Muscle layer of colon (tissue), 2 donors: ENCODE results near the gene DMC1.

Experiments used
- H3K27ac ChIP-seq: one replicate; pipeline ENCODE4 v1.7.0; 2013; ENCODE audit warnings: low read depth, mild to moderate bottlenecking, low read length, moderate library complexity
- H3K27me3 ChIP-seq, 2 donors: one replicate each; pipeline ENCODE4 v1.7.0; 2013; ENCODE audit warnings: low read length in 2 of 2, mild to moderate bottlenecking in 2 of 2; ENCODE audit not compliant: insufficient read depth in 2 of 2, control insufficient read depth in 1 of 2
- H3K36me3 ChIP-seq: one replicate; pipeline ENCODE4 v1.7.0; 2013; ENCODE audit warnings: mild to moderate bottlenecking, low read length; ENCODE audit not compliant: insufficient read depth
- H3K4me1 ChIP-seq: one replicate; pipeline ENCODE4 v1.7.0; 2013; ENCODE audit warnings: mild to moderate bottlenecking, low read length; ENCODE audit not compliant: insufficient read depth
- H3K4me3 ChIP-seq, 2 donors: one replicate each; pipeline ENCODE4 v1.7.0; 2013; ENCODE audit warnings: low read length in 2 of 2, low read depth in 1 of 2, mild to moderate bottlenecking in 1 of 2, moderate library complexity in 1 of 2
- H3K9ac ChIP-seq: one replicate; pipeline ENCODE4 v1.7.0; 2013; ENCODE audit warnings: low read length
- H3K9me3 ChIP-seq: one replicate; pipeline ENCODE4 v1.7.0; 2013; ENCODE audit warnings: mild to moderate bottlenecking, low read length
- donor health status: abdominal sarcoma.
- donor health status: Adenocarcinoma of cecum.

The DMC1 gene

DNA sequence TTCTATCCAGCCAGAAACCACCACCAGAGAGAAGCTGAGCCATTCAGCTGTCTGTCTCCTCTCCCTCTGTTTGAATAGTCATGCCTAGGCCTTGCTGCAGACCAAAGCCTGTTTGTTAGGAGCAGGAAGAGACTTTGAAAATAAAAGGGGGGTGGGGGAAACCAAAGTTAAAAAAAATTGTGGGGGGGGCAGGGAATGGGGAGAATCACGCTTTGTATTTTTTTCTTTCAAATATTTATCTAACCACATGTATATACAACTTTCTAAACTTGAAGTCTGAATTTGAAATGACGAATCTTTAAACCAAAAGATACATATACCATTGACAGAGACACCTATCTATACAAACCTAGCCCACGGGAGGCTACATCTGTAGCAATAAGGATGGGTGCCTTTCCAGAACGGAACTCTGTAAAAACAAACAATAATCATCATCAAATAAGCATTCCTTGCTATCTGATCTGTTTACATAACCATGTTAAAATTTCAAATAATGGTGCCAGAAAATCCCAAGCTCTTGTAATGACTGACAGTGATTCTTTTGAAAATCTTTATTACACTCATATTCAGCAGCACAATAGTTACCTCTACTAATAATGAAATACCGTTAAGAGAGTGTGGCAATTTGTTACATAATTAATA is 78.2 kb downstream of the DMC1 start:
- Histone ChIP-seq H3K4me3 (no peak overlapping the region), H3K27ac (no peak overlapping the region), H3K36me3 (peaks cover 92% of the 10 kb centered on the region), H3K9me3 (no peaks in the 10 kb centered on the region), H3K27me3 (no peaks in the 10 kb centered on the region), H3K4me1 (peaks cover 15% of the 10 kb centered on the region), H3K9ac (no peak overlapping the region)

DNA sequence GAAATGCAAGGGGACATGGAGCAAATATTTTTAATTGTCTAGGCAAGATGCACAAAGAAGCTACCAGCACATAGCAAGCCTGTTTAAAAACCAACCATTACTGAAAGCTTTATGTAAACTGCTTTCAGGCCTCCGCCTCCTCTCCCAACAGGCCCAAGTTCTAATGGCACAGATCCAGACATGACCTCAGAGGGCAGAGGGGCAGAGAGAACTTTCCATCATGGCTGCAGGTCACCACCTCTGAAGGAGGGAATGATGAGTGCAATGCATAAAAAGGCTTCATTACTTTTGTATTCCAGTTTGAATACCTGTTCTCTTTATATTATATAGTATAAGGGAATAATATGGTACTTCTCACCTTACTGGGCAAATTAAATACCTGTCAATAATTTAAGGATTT is 79.1 kb downstream of the DMC1 start:
- H3K27ac ChIP-seq, result peak overlapping the region; percentile 65
- H3K9me3 ChIP-seq, result no peaks in the 10 kb centered on the region
- H3K4me1 ChIP-seq, result peaks cover 15% of the 10 kb centered on the region
- no peak overlapping the region for H3K4me3 ChIP-seq
- peak overlapping the region; percentile 14 for H3K9ac ChIP-seq
- peaks cover 92% of the 10 kb centered on the region for H3K36me3 ChIP-seq
- H3K27me3 ChIP-seq, result no peaks in the 10 kb centered on the region

DNA sequence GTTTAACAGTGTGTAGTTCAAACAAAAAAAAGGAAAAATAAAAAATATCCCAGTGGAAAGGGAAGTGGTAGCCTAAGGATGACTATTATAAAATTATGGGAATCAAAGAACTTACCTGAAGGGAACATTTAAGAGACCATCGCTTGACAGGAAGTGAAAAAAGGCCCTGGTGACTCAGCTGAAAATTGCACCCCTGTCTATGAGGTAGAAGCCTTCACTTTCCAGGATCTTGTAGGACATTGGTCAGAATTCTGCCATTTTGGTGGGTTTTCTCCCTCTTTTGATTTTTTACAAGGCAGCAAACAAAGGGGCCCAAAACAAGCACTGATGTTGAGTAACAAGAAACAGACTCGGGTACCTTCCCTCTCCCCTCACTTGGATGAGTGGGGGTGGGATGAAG is 79.5 kb downstream of the DMC1 start:
- H3K36me3 ChIP-seq, result peaks cover 90% of the 10 kb centered on the region
- no peaks in the 10 kb centered on the region for H3K9me3 ChIP-seq
- H3K27ac ChIP-seq, result peak overlapping the region; percentile 65
- H3K4me3 ChIP-seq, result no peak overlapping the region
- H3K27me3 ChIP-seq, result no peaks in the 10 kb centered on the region
- peak overlapping the region; percentile 14 for H3K9ac ChIP-seq
- peaks cover 15% of the 10 kb centered on the region for H3K4me1 ChIP-seq

DNA sequence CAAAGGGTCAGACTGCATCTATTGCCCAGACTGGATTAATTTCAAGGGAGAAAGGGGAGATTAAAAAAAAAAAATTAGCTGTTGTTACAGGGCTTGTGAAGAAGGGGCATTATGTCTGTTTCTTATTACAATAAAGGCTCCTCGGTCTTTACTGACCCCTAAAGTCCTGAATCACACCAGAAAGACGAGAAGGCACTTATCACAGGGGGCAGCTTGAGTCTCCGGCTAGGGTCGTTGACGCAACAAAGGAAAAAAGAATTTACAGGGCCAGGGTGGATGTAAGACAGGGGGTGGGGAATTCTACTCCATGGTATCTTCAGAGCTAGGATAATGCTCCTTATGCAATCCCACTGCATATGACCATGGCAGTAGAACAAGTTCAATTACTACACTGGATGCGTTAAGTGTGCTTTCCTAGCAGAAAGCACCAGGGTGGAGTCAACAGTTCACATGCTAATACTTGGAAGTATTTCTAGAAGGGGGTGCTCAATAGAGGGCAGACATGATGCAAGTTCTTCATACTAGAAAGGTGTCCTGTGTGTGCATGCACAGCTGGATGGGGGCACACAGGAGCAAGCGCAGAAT is 80.3 kb downstream of the DMC1 start:
- no peak overlapping the region for H3K9ac ChIP-seq
- peaks cover 89% of the 10 kb centered on the region for H3K36me3 ChIP-seq
- peaks cover 15% of the 10 kb centered on the region for H3K4me1 ChIP-seq
- H3K27ac ChIP-seq, result no peak overlapping the region
- H3K27me3 ChIP-seq, result no peaks in the 10 kb centered on the region
- H3K9me3 ChIP-seq, result no peaks in the 10 kb centered on the region
- H3K4me3 ChIP-seq, result no peak overlapping the region

DNA sequence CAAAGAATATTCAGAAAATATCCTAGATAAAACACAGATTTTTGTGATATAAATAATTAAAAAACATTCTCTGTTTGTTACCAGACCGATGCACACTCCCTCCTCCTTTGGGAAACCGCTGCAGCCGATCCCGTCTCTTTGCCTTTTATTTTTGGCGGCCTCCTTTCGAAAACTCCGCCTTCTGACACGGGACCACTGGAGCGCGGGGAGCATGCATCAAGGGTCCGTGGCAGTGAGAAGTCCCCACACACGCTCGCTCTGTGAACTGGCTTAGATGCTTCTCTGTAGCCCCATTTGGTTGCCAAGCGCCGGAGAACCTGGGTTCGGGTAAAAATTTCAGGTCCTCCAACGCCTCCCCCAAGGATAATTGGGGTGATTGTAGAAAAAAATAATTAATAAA is 80.8 kb downstream of the DMC1 start:
- Histone ChIP-seq H3K9ac (no peak overlapping the region), H3K9me3 (no peaks in the 10 kb centered on the region), H3K4me3 (no peak overlapping the region), H3K27ac (no peak overlapping the region), H3K36me3 (peaks cover 89% of the 10 kb centered on the region), H3K4me1 (peaks cover 15% of the 10 kb centered on the region), H3K27me3 (no peaks in the 10 kb centered on the region)

DNA sequence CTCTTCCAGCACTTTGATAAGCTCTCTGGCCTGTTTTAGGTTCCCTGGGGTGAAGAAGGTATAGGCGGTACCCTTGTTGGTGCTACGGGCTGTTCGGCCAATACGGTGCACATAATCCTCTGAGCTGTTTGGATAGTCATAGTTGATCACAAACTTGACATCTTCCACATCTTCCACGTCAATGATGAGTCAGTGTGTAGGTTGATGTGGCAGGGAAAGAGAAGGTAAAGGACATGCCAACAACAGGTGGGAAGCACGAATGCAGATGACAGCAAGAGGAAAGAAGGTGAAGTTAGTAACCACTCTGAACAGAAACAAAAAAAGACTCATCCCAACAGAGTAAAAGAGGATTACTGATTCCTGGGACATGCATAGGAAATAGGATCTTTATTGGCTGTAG is 82.0 kb downstream of the DMC1 start:
- Histone ChIP-seq H3K27me3 (no peaks in the 10 kb centered on the region), H3K36me3 (peaks cover 89% of the 10 kb centered on the region), H3K27ac (no peak overlapping the region), H3K4me3 (no peak overlapping the region), H3K4me1 (peaks cover 15% of the 10 kb centered on the region), H3K9me3 (no peaks in the 10 kb centered on the region), H3K9ac (no peak overlapping the region)

DNA sequence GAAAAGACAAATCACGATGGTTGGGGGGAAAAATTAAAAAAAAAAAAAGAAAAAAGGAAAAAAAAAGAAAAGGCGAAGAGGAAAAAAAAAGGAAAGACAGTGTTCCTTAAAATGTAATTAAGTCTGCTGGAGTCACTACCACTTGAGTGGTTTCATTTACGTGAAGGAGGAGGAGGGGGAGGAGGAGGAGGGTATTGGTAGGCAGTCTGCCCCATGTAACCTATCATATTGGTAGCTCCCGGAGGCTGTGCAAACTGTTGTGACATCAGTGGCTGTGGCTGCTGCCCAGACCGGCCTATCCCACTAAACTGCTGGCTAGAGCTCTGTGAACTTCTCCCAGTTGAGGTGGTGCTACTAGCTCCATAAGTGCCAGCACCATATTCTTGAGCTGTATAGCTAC is 84.2 kb downstream of the DMC1 start:
- Histone ChIP-seq H3K9ac (no peak overlapping the region), H3K4me1 (peaks cover 13% of the 10 kb centered on the region), H3K27ac (no peak overlapping the region), H3K36me3 (peaks cover 91% of the 10 kb centered on the region), H3K9me3 (no peaks in the 10 kb centered on the region), H3K4me3 (no peak overlapping the region), H3K27me3 (no peaks in the 10 kb centered on the region)

DNA sequence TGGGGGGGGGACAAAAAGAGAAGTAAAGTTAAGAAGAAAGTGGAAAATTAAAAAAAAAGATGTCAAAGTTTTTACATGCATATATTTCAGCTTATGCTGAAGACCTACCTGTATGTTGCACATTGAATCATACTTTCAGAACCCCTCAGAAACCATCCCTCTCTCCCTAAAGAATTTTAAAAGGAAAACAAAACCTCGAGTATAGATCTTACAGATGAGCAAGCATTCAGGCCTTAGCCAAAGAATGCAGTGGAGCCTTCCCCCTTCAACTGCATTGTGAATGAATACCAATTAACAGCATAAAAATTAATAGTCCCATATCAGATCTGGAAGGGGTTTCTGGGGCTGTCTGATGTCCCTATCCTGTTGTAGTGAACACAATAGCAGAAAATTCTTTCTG is 85.7 kb downstream of the DMC1 start:
- H3K36me3 ChIP-seq, result peaks cover 75% of the 10 kb centered on the region
- no peak overlapping the region for H3K9ac ChIP-seq
- no peaks in the 10 kb centered on the region for H3K9me3 ChIP-seq
- H3K4me3 ChIP-seq, result no peak overlapping the region
- no peaks in the 10 kb centered on the region for H3K4me1 ChIP-seq
- H3K27me3 ChIP-seq, result no peaks in the 10 kb centered on the region
- no peak overlapping the region for H3K27ac ChIP-seq

DNA sequence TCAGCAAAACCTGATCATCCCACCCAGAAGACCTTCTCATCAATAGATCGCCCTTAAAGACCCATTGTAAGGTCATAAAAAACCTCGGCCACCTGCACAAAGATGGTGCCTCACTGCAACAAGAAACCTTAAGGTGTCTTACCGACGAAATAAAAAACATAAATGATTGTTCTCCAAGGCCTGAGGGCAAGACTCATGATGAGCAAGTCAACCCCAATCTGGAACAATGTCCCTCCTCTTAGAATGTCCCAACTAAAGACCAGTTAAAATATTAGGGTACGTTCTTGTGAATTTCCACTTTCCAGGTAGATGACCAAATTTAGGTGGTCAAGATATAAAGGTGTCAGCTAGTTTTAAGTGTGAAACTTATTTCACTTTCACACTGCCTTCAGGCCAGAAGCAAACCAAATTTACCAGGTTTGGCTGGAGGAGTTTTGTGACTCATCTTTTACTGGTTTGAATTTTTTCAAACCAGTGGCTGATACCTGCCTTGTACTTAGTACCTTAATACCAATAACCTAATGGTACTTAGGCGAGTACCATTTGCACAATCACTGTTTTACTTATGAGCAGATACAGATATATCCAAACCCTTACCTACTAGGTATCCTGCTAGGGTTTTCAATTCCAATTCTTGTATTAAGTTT is 87.2 kb downstream of the DMC1 start:
- Histone ChIP-seq H3K27ac (no peak overlapping the region), H3K9me3 (no peaks in the 10 kb centered on the region), H3K27me3 (no peaks in the 10 kb centered on the region), H3K9ac (no peak overlapping the region), H3K36me3 (peaks cover 61% of the 10 kb centered on the region), H3K4me3 (no peak overlapping the region), H3K4me1 (no peaks in the 10 kb centered on the region)

DNA sequence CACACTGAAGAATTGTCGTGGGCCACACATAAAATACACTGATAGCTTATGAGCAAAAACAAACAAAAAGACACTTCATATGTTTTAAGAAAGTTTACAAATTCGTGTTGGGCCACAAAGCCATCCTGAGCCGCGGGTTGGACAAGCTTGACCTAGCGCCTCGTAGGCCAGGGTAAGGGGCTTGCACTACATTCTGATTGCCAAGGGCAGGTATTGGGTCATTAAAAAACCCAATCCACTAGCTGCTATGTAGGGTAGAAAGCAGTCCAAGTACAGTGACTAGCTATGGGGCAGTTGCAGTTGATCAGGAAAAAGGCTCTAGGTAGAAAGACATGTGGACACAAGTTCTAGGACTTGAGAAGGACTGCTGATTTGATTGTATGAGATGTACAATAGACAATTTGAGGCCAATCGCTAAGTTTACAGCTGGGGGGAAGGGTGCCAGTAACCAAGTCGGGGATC is 88.1 kb downstream of the DMC1 start:
- H3K4me1 ChIP-seq, result no peaks in the 10 kb centered on the region
- no peaks in the 10 kb centered on the region for H3K27me3 ChIP-seq
- no peaks in the 10 kb centered on the region for H3K9me3 ChIP-seq
- H3K27ac ChIP-seq, result no peak overlapping the region
- H3K9ac ChIP-seq, result no peak overlapping the region
- peaks cover 56% of the 10 kb centered on the region for H3K36me3 ChIP-seq
- H3K4me3 ChIP-seq, result no peak overlapping the region

DNA sequence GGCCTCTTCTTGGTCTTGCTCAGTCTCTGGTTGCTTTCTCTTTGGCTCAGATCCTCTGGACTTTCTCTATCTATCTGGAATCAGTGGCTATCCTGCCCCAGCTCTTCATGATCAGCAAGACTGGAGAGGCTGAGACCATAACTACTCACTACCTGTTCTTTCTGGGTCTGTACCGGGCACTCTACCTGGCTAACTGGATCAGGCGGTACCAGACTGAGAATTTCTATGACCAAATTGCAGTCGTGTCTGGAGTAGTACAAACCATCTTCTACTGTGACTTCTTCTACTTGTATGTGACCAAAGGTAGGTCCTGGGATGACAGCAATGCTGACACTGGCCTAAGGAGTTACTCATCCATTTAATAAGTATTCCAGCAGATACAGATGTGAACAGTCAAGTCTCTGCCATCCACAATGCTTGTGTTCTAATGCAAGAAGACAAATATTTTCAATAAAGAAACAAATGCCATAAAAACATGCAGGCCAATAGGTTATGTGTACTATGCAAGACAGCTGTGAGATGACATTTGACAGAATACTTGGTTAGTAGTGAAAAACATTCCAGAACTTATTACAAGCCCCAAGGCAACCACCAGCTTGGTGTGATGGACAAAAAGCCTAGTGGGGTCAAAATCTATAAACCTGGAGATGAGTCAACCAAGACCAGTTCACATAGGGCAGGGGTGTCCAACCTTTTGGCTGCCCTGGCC is 88.7 kb downstream of the DMC1 start:
- no peak overlapping the region for H3K27ac ChIP-seq
- no peaks in the 10 kb centered on the region for H3K4me1 ChIP-seq
- H3K27me3 ChIP-seq, result no peaks in the 10 kb centered on the region
- no peaks in the 10 kb centered on the region for H3K9me3 ChIP-seq
- no peak overlapping the region for H3K9ac ChIP-seq
- peaks cover 50% of the 10 kb centered on the region for H3K36me3 ChIP-seq
- H3K4me3 ChIP-seq, result no peak overlapping the region
